ENCODE measurements around the gene APPL1.

DNA sequence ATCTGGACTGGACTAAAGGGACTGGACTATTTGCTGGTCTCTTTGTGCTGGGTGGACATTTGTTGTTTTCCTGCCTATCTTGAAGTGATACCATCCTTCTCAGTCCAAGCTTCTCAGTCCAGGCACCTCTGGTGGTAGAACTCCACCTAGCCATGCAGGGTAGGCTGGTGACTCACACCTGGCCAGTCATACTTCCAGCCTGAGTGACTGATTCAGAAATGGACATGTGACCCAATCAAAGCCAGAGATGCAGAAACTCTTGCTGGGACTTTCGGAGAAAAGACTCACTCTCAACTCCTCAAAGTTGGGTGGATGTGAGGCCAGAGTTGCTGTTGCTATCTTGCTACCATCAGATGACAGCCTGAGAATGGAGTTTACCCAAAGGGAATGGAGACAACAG, 70.5 kb downstream of the APPL1 start:
- TF ChIP-seq SP2 (IDR thresholded peaks at IDR 0.05; ENCODE audit: low read length) (no peak), GABPA (IDR thresholded peaks at IDR 0.05; ENCODE audit: borderline replicate concordance, insufficient read depth, low read length) (no peak), EZH2 (IDR thresholded peaks at IDR 0.05; ENCODE audit: low read depth, low read length, severe bottlenecking) (no peak), POLR2A (IDR thresholded peaks at IDR 0.05; ENCODE audit: control extremely low read depth in 1 of 2, low read depth in 2 of 2, low read length in 2 of 2) (no peak), EP300 (IDR thresholded peaks at IDR 0.05; ENCODE audit: borderline replicate concordance in 1 of 2, low read depth in 2 of 2, low read length in 2 of 2) (no peak), SP1 (IDR thresholded peaks at IDR 0.05; ENCODE audit: low read depth, low read length) (no peak), KDM5A (IDR thresholded peaks at IDR 0.05; ENCODE audit: low read length) (no peak), HDAC6 (IDR thresholded peaks at IDR 0.05; ENCODE audit: low read depth, low read length) (no peak)
- TF ChIP-seq, protein P1, sequence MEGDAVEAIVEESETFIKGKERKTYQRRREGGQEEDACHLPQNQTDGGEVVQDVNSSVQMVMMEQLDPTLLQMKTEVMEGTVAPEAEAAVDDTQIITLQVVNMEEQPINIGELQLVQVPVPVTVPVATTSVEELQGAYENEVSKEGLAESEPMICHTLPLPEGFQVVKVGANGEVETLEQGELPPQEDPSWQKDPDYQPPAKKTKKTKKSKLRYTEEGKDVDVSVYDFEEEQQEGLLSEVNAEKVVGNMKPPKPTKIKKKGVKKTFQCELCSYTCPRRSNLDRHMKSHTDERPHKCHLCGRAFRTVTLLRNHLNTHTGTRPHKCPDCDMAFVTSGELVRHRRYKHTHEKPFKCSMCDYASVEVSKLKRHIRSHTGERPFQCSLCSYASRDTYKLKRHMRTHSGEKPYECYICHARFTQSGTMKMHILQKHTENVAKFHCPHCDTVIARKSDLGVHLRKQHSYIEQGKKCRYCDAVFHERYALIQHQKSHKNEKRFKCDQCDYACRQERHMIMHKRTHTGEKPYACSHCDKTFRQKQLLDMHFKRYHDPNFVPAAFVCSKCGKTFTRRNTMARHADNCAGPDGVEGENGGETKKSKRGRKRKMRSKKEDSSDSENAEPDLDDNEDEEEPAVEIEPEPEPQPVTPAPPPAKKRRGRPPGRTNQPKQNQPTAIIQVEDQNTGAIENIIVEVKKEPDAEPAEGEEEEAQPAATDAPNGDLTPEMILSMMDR (IDR thresholded peaks at IDR 0.05; ENCODE audit: control extremely low read depth in 1 of 3, insufficient read depth in 1 of 3, low read depth in 1 of 3, low read length in 3 of 3): no peak

Measured in H1 (cell line).